Endothelial cell of umbilical vein (primary cell): ENCODE measurements around the gene SYNPR. TPM values are rescaled to one million over a fixed set of nuclear protein-coding genes. Genes with fewer than 3 reads are reported as not detected.

Experiments
- BruUV-seq: library from RNA; stranded (reverse); fragments of 400-500 nt; replicated peaks from 2 replicates; lab custom pipeline; 2021; lab: Mats Ljungman, UMichigan
- CTCF ChIA-PET: fragments of 300-600, 350-600 bp; sonication (Branson Sonifier 250); formaldehyde crosslinking; loops from one replicate; lab custom pipeline; 2021; ENCODE audit warnings: antibody characterized with exemption, inconsistent platforms; lab: Charles Lee
- POLR2A ChIA-PET: fragments of 300-600, 350-600 bp; sonication (Branson Sonifier 250); formaldehyde crosslinking; loops from one replicate; lab custom pipeline; 2021; ENCODE audit warnings: antibody characterized with exemption, inconsistent platforms; lab: Charles Lee
- DNase-seq: peaks from one replicate; pipeline ENCODE4 v3.0.0-alpha.2; 2011; ENCODE audit warnings: low read depth, low spot score
- FAIRE-seq: peaks from 2 replicates; lab custom pipeline; 2011; peaks lifted over from hg19 to GRCh38; lab: Jason Lieb, UNC
- H2AFZ ChIP-seq: 2 replicates; pipeline ENCODE4 v1.6.0; 2012; ENCODE audit warnings: low read depth, low read length, control low read depth, inconsistent platforms
- H3K27ac ChIP-seq: 2 replicates; pipeline ENCODE4 v1.5.1; 2011; ENCODE audit warnings: low read depth, mild to moderate bottlenecking, control low read depth, low read length, moderate library complexity; ENCODE audit not compliant: insufficient read depth
- H3K27me3 ChIP-seq, 2 experiments: 2 replicates each; pipeline versions ENCODE4 v1.6.0 to v1.6.1; 2011; ENCODE audit warnings: low read length in 2 of 2, mixed read lengths in 1 of 2; ENCODE audit not compliant: control insufficient read depth in 2 of 2, insufficient read depth in 2 of 2
- H3K36me3 ChIP-seq, 2 experiments: 2 replicates in 1 of 2; 3 replicates in 1 of 2; pipeline ENCODE4 v1.5.1; 2011; ENCODE audit warnings: low read length in 2 of 2, mild to moderate bottlenecking in 1 of 2, moderate library complexity in 1 of 2; ENCODE audit not compliant: control insufficient read depth in 2 of 2, insufficient read depth in 2 of 2; ENCODE audit errors: extremely low read depth in 1 of 2
- H3K4me1 ChIP-seq: 3 replicates; pipeline ENCODE4 v1.5.1; 2011; ENCODE audit warnings: mild to moderate bottlenecking, low read length; ENCODE audit not compliant: control insufficient read depth, insufficient read depth; ENCODE audit errors: extremely low read depth
- H3K4me2 ChIP-seq: 2 replicates; pipeline ENCODE4 v1.6.1; 2011; ENCODE audit warnings: low read length, control low read depth, mixed read lengths; ENCODE audit not compliant: insufficient read depth
- H3K4me3 ChIP-seq, 3 experiments: fragments of 200-600 bp in 1 of 3; sonication (generic), shearing (Covaris generic) in 1 of 3; replicated peaks in 1 of 3; 2 replicates each; pipeline ENCODE4 v1.5.1; 2011 to 2016; ENCODE audit warnings: control low read depth in 3 of 3, low read length in 3 of 3, mild to moderate bottlenecking in 2 of 3, inconsistent platforms in 1 of 3, low read depth in 1 of 3, moderate library complexity in 1 of 3; ENCODE audit not compliant: insufficient read depth in 1 of 3
- H3K79me2 ChIP-seq: 2 replicates; pipeline ENCODE4 v1.6.0; 2012; ENCODE audit warnings: low read length, inconsistent platforms; ENCODE audit not compliant: control insufficient read depth, insufficient read depth
- H3K9ac ChIP-seq: replicated peaks from 2 replicates; pipeline ENCODE3; 2011; ENCODE audit warnings: low read length, control low read depth; ENCODE audit not compliant: insufficient read depth; ENCODE audit errors: extremely low read depth
- H3K9me1 ChIP-seq: replicated peaks from 3 replicates; pipeline ENCODE4 v1.6.0; 2011; ENCODE audit warnings: mild to moderate bottlenecking, low read length; ENCODE audit not compliant: control insufficient read depth, insufficient read depth; ENCODE audit errors: extremely low read depth
- H3K9me3 ChIP-seq: replicated peaks from 2 replicates; pipeline ENCODE4 v1.5.1; 2012; ENCODE audit warnings: low read length, inconsistent platforms; ENCODE audit not compliant: control insufficient read depth, insufficient read depth
- H4K20me1 ChIP-seq: replicated peaks from 2 replicates; pipeline ENCODE3; 2011; ENCODE audit warnings: mild to moderate bottlenecking, low read length; ENCODE audit not compliant: control insufficient read depth, insufficient read depth; ENCODE audit errors: extremely low read depth
- FOS ChIP-seq: IDR thresholded peaks from 2 replicates; pipeline ENCODE4 v1.6.1; 2011; ENCODE audit warnings: mild to moderate bottlenecking, low read length, moderate library complexity, borderline replicate concordance; ENCODE audit not compliant: insufficient read depth
- JUN ChIP-seq: IDR thresholded peaks from 2 replicates; pipeline ENCODE4 v1.6.1; 2011; ENCODE audit warnings: borderline replicate concordance, low read depth; ENCODE audit not compliant: insufficient read length, insufficient read depth
- POLR2A ChIP-seq: IDR thresholded peaks from 2 replicates; pipeline ENCODE4 v1.6.1; 2012; ENCODE audit warnings: low read depth, mild to moderate bottlenecking, control low read depth, low read length
- POLR2AphosphoS5 ChIP-seq: IDR thresholded peaks from 2 replicates; pipeline ENCODE4 v1.6.1; 2012; ENCODE audit warnings: low read depth, mild to moderate bottlenecking, control low read depth, low read length, moderate library complexity; ENCODE audit not compliant: insufficient read depth
- dilution Hi-C: fragments of 300-500 bp; cut with MboI; formaldehyde crosslinking; loops from one replicate; pipeline ENCODE4 v1.15.0; 2019; ENCODE audit warnings: low sequenced_read_pairs; ENCODE audit not compliant: extremely low pct_ligation_motif_present
- intact Hi-C: fragments of 100-400 bp; cut with micrococcal nuclease; formaldehyde crosslinking; loops from one replicate; pipeline ENCODE4 v1.10.0; 2022
- polyA plus RNA-seq, 4 experiments: library from polyadenylated mRNA; depleted of rRNA in 3 of 4; stranded (reverse) in 3 of 4; unstranded in 1 of 4; fragments of >200 nt; gene quantifications; 2 replicates each; pipeline versions ENCODE4 v1.2.1 to v1.2.3, GENCODE V29; 2011 to 2012; ENCODE audit warnings: missing spikeins in 1 of 4
- total RNA-seq: library from RNA; stranded (reverse); gene quantifications from 2 replicates; pipeline ENCODE4 v1.2.3, GENCODE V29; 2021
- TF ChIP-seq, protein P1 (sequence below): IDR thresholded peaks from 2 replicates; pipeline ENCODE4 v1.6.1; 2011; ENCODE audit not compliant: insufficient read depth, insufficient read length

Gene SYNPR
- total and polyA plus RNA-seq, 2 donors (not counting 3 experiments of a cell fraction or from before 2014, with no cell fraction given), result not detected

DNA sequence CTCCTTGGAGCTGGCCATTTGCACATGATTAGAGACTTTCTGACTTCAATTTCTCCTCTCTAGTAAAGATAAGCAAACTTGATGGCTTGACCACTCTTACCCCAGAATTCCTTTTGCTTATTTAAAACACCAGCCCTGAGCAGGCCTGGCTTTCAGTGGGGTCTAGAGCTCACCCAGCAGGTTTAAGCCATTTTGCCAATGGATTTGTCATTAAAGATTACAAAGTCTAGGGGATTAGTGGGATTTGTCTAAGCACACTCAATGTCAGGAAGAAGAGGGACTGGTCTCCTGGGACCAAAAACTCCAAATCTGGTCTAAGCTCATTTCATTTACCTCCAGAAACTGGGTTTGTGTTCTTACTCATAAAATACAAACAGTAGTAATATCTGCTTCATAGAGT is 317.1 kb downstream of the SYNPR start:
- no peak overlapping the region for H2AFZ ChIP-seq
- ChIA-PET CTCF (no interaction called here), POLR2A (no interaction called here)
- no peaks in the 10 kb centered on the region for H4K20me1 ChIP-seq
- dilution Hi-C loops (no loop called here), intact Hi-C loops (no loop called here)
- TF ChIP-seq JUN (no peak), POLR2A (no peak)
- TF ChIP-seq, protein P1, sequence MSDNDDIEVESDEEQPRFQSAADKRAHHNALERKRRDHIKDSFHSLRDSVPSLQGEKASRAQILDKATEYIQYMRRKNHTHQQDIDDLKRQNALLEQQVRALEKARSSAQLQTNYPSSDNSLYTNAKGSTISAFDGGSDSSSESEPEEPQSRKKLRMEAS, result no peak
- no peak overlapping the region for H3K27ac ChIP-seq
- no peak overlapping the region for H3K4me2 ChIP-seq
- FAIRE-seq (no peak), DNase-seq (no peak)
- no TSS peak for BruUV-seq
- no peaks in the 10 kb centered on the region for H3K9me3 ChIP-seq
- H3K9me1 ChIP-seq, result no peaks in the 10 kb centered on the region
- no peak overlapping the region for H3K4me3 ChIP-seq
- no peak overlapping the region for H3K9ac ChIP-seq
- no peaks in the 10 kb centered on the region for H3K36me3 ChIP-seq
- no peaks in the 10 kb centered on the region for H3K79me2 ChIP-seq
- H3K4me1 ChIP-seq, result no peaks in the 10 kb centered on the region
- no peaks in the 10 kb centered on the region for H3K27me3 ChIP-seq

DNA sequence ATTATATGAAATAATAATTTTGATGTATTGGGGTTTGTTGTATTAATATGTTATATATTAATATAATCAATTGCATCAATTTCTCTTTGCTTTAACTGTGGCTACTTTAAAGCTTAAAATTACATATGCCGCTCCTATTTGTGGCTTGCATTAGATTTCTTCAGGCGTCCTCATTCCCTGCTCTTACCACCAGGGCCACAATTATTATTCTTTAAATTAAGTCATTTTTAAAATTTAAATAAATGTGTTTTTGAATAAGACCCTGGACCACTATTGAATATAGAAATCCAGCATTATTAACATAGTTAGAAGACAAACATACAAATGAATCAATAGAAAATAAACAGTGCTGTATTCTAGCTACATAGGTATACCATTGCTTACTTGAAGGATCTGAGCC is 318.9 kb downstream of the SYNPR start:
- no peak overlapping the region for H3K4me3 ChIP-seq
- H2AFZ ChIP-seq, result no peak overlapping the region
- POLR2A ChIA-PET, result no interaction called here
- no peak for TF ChIP-seq POLR2A
- no peak for TF ChIP-seq POLR2AphosphoS5
- no peak for TF ChIP-seq FOS
- no TSS peak for BruUV-seq
- no peaks in the 10 kb centered on the region for H3K9me1 ChIP-seq
- no peak overlapping the region for H3K9ac ChIP-seq
- dilution Hi-C loops (no loop called here), intact Hi-C loops (no loop called here)
- FAIRE-seq, result no peak
- no peaks in the 10 kb centered on the region for H3K27me3 ChIP-seq
- H3K36me3 ChIP-seq, result no peaks in the 10 kb centered on the region
- CTCF ChIA-PET, result no interaction called here
- DNase-seq, result no peak
- no peak overlapping the region for H3K27ac ChIP-seq
- no peak overlapping the region for H3K4me2 ChIP-seq
- H3K9me3 ChIP-seq, result no peaks in the 10 kb centered on the region
- no peaks in the 10 kb centered on the region for H3K79me2 ChIP-seq
- H4K20me1 ChIP-seq, result no peaks in the 10 kb centered on the region
- H3K4me1 ChIP-seq, result no peaks in the 10 kb centered on the region
